WERI-Rb-1 (cell line): ENCODE results near the gene LRCOL1.

Source experiments
- DNase-seq: peaks from one replicate; pipeline ENCODE4 v3.0.0-alpha.2; 2020
- H3K27ac ChIP-seq: fragments of 250-450 bp; sonication (Bioruptor Pico); 2 replicates; pipeline ENCODE4 v1.5.1; 2020; ENCODE audit warnings: mild to moderate bottlenecking, moderate library complexity
- H3K27me3 ChIP-seq: fragments of 250-450 bp; sonication (Bioruptor Pico); 2 replicates; pipeline ENCODE4 v1.5.1; 2021; ENCODE audit warnings: mild to moderate bottlenecking, low read depth, moderate library complexity; ENCODE audit not compliant: insufficient read depth, severe bottlenecking
- H3K36me3 ChIP-seq: fragments of 250-450 bp; sonication (Bioruptor Pico); 2 replicates; pipeline ENCODE4 v1.5.1; 2020; ENCODE audit warnings: mild to moderate bottlenecking, moderate library complexity
- H3K4me3 ChIP-seq: 2 replicates; pipeline ENCODE4 v1.5.1; 2011; ENCODE audit warnings: low read depth, mild to moderate bottlenecking, control low read depth, low read length
- H3K9me3 ChIP-seq: fragments of 250-450 bp; sonication (Bioruptor Pico); 2 replicates; pipeline ENCODE4 v1.5.1; 2021; ENCODE audit warnings: mild to moderate bottlenecking, moderate library complexity; ENCODE audit not compliant: severe bottlenecking
- CTCF ChIP-seq: IDR thresholded peaks from 2 replicates; pipeline ENCODE4 v1.5.1; 2011; ENCODE audit warnings: low read depth, mild to moderate bottlenecking, control low read depth, inconsistent platforms, low read length

Gene LRCOL1

GRCh38 chr12:132568301-132568700 is 42.1 kb downstream of the LRCOL1 start:
- no peaks in the 10 kb centered on the region for H3K9me3 ChIP-seq
- TF ChIP-seq CTCF: no peak
- DNase-seq: no peak
- no peak overlapping the region for H3K27ac ChIP-seq
- H3K4me3 ChIP-seq: no peak overlapping the region
- H3K36me3 ChIP-seq: peaks cover 75% of the 10 kb centered on the region
- no peaks in the 10 kb centered on the region for H3K27me3 ChIP-seq

DNA sequence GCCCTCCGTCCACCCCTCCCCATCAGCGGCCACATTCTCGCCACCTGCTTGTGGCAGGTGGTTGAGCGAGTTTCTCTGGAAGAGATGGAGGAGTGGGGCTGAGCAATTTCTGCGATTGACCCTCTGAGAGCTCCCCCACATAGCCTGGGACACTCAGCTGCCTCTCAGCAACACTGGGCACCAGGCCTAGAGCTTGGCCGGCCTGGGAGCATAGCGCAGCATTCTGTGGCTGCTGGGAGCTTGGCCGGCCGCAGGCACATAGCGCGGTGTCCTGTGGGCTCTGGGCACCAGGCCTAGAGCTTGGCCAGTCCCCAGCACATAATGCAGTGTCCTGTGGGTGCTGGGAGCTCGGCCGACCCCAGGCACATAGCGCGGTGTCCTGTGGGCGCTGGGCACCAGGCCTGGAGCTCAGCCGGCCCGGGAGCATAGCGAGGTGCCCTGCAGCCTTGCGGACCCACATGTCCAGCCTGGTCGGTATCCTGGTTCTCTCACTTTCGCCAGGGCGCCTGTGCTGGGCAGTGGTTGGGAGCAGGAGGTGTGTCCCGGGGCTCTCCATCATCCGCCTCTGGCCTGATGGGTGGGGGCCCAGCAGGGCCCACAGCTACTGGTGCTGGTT is 43.8 kb downstream of the LRCOL1 start:
- no peak overlapping the region for H3K27ac ChIP-seq
- peaks cover 64% of the 10 kb centered on the region for H3K36me3 ChIP-seq
- H3K9me3 ChIP-seq: no peaks in the 10 kb centered on the region
- no peak for DNase-seq
- no peak for TF ChIP-seq CTCF
- H3K4me3 ChIP-seq: no peak overlapping the region
- no peaks in the 10 kb centered on the region for H3K27me3 ChIP-seq

DNA sequence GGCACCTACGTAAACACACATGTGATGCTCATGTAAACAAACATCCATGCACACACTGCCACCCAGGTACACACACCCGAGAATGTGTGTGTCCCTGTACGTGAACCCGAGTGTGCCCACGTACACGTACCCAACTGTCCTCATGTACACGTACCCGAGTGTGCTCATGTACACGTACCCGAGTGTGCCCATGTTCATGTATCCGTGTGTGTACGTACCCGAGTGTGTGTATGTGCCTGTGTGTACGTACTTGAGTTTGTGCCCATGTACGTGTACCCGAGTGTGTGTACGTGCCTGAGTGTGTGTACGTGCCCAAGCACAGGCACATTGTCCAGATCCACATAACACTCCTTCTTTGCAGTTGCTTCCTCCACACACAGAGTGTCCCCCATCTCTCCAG is 45.0 kb downstream of the LRCOL1 start:
- no peak overlapping the region for H3K27ac ChIP-seq
- H3K9me3 ChIP-seq: no peaks in the 10 kb centered on the region
- no peak for TF ChIP-seq CTCF
- no peaks in the 10 kb centered on the region for H3K27me3 ChIP-seq
- H3K4me3 ChIP-seq: no peak overlapping the region
- no peak for DNase-seq
- peaks cover 57% of the 10 kb centered on the region for H3K36me3 ChIP-seq

- Histone ChIP-seq H3K36me3 (peaks cover 47% of the 10 kb centered on the region), H3K9me3 (no peaks in the 10 kb centered on the region), H3K4me3 (no peak overlapping the region), H3K27me3 (no peaks in the 10 kb centered on the region), H3K27ac (no peak overlapping the region)
- no peak for TF ChIP-seq CTCF
- DNase-seq: no peak
Observed at GRCh38 chr12:132563911-132564310, 46.5 kb downstream of the LRCOL1 start.

DNA sequence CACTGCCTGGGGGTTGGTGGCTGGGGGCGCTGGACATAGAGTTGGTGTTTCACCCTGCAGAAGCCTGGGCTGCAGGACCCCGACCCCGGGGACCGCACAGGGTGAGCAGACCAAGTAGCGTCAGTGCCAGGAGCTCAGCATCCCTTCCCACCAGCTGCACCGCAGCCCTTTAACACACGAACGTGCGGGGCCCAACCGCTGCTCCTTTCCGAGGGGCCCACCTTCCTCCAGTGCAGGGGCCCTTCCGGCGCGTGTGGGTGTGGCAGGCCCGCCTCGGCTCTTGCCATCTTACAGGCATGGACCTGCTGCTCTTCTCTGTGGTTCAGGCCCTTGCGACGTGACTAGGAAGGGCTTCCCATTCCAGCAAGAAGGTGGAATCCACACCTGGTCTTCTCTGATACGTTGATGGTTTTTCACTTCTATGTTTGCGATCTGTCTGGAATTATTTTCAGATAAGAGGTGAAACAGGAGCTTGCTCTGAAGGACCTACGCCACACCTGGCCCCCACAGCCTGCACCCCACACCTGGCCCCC is 47.8 kb downstream of the LRCOL1 start:
- no peak overlapping the region for H3K27ac ChIP-seq
- peaks cover 34% of the 10 kb centered on the region for H3K36me3 ChIP-seq
- no peak overlapping the region for H3K4me3 ChIP-seq
- no peak for DNase-seq
- H3K27me3 ChIP-seq: no peaks in the 10 kb centered on the region
- no peak for TF ChIP-seq CTCF
- H3K9me3 ChIP-seq: no peaks in the 10 kb centered on the region
